ENCODE data around the gene PSMD7. TPM values are rescaled to one million over a fixed set of nuclear protein-coding genes. Genes with fewer than 3 reads are reported as not detected.
A peak's percentile ranks its signal among the peaks of the same experiment; 100 is the strongest.

The PSMD7 gene
- total and polyA plus RNA-seq, 4 experiments from 2014 or later: 67.0 to 142 (median 89.9) TPM

DNA sequence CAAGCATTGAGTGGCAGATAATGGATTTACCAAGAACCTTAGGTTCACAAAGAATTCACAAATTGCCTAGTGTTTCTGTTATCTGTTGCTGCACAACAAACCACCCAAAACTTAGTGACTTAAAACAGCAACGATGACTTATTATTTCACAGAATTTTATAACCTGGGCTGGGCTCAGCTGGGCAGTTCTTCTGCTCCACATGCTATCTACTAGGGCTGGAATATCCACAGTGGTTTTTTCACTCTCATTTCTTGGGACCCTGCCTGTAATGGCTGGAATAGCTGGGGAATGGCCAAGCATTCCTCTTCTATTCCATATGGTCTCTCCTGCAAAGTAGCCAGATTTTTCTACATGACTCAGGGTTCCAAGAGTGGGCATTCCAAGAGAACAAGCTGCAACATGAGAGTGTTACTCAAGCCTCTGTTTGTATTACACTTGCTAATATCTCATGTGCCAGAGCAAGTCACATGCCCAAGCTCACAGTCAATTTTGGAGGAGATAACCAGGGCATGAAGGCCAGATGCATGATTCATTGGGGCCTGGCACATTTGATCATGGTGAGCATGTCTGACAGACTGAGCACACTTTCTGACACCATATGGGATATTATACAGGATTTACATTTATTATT is 4.9 kb upstream of the PSMD7 start:
- Histone ChIP-seq H3K27me3 (ENCODE audit: insufficient read depth, low read length) (no peaks in the 10 kb centered on the region), H3K4me1 (ENCODE audit: insufficient read depth, low read length) (peaks cover 9% of the 10 kb centered on the region), H3K9me3 (ENCODE audit: control insufficient read depth in 1 of 2, low read length in 2 of 2) (no peaks in the 10 kb centered on the region), H3K27ac (ENCODE audit: low read depth, low read length) (no peak overlapping the region), H3K36me3 (ENCODE audit: insufficient read depth, low read length) (no peaks in the 10 kb centered on the region), H3K4me3 (ENCODE audit: low read length in 2 of 2) (no peak overlapping the region)
- H3K27ac Mint-ChIP-seq: peak overlapping the region in 1 of 7 donors; percentile 30
- intact Hi-C loops (cut with micrococcal nuclease): loop anchor here (10.0 kb wide), 1 partner anchor 1627 kb away; no protein-coding TSS in a partner anchor
- peaks cover 5 to 19% (median 12%) of the 10 kb centered on the region in 4 donors for H3K4me1 Mint-ChIP-seq
- ChIA-PET POLR2A (ENCODE audit: partially characterized antibody) (no interaction called here), CTCF (ENCODE audit: partially characterized antibody) (interaction anchor here (1.1 to 1.7 kb wide), 3 partner anchors 11 to 570 kb away, joined by 3 to 5 read pairs (median 3); no protein-coding TSS in a partner anchor)
- H3K4me3 Mint-ChIP-seq: no peak overlapping the region
- H3K9me3 Mint-ChIP-seq: peaks cover 0 to 7% (median 0%) of the 10 kb centered on the region in 8 donors
- DNase-seq: no peak
- peaks cover 4 to 8% of the 10 kb centered on the region in 2 donors for H3K36me3 Mint-ChIP-seq
- no peaks in the 10 kb centered on the region for H3K27me3 Mint-ChIP-seq

DNA sequence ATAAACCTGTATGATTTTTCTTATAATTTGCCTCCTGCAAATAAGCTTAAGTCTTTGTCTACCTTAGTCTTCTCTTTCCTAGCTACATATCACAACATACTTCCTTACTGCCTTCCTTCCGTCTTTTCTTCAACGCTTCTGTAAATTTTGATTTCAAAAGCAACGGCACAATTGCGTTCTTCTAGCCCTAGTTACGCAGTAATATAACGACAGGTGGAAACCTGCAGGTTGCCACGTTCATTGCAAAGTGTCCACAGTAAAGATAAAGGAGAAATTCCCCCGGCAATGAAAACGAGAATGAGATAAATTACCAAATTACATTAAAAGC is 546 bp upstream of the PSMD7 start:
- Mint-ChIP-seq H3K27ac (peak overlapping the region; percentile 89 to 98 (median 96)), H3K4me3 (peak overlapping the region; percentile 86 to 98 (median 92)), H3K36me3 (peaks cover 14 to 35% of the 10 kb centered on the region in 2 donors), H3K4me1 (peaks cover 10 to 48% (median 30%) of the 10 kb centered on the region in 4 donors), H3K9me3 (peaks cover 0 to 7% (median 0%) of the 10 kb centered on the region in 8 donors), H3K27me3 (no peaks in the 10 kb centered on the region)
- POLR2A ChIA-PET (ENCODE audit: partially characterized antibody): interaction anchor here (0.5 to 1.2 kb wide), 2 partner anchors 72 to 355 kb away, joined by 3 to 7 read pairs; no protein-coding TSS in a partner anchor
- intact Hi-C loops (cut with micrococcal nuclease): loop anchor here (1.0 to 10.0 kb wide), 7 partner anchors 311 to 1631 kb away; partner anchors contain the start of genes ADAT1, GLG1, KARS1 and RFWD3
- Histone ChIP-seq H3K36me3 (ENCODE audit: insufficient read depth, low read length) (peaks cover 14% of the 10 kb centered on the region), H3K9me3 (ENCODE audit: control insufficient read depth in 1 of 2, low read length in 2 of 2) (no peaks in the 10 kb centered on the region), H3K4me3 (ENCODE audit: low read length in 2 of 2) (peak overlapping the region; percentile 43 to 88), H3K27me3 (ENCODE audit: insufficient read depth, low read length) (no peaks in the 10 kb centered on the region), H3K27ac (ENCODE audit: low read depth, low read length) (peak overlapping the region; percentile 91), H3K4me1 (ENCODE audit: insufficient read depth, low read length) (peaks cover 34% of the 10 kb centered on the region)
- DNase-seq: no peak
- CTCF ChIA-PET (ENCODE audit: partially characterized antibody): interaction anchor here (3.6 kb wide), 1 partner anchor 13 kb away, joined by 21 read pairs; no protein-coding TSS in a partner anchor

DNA sequence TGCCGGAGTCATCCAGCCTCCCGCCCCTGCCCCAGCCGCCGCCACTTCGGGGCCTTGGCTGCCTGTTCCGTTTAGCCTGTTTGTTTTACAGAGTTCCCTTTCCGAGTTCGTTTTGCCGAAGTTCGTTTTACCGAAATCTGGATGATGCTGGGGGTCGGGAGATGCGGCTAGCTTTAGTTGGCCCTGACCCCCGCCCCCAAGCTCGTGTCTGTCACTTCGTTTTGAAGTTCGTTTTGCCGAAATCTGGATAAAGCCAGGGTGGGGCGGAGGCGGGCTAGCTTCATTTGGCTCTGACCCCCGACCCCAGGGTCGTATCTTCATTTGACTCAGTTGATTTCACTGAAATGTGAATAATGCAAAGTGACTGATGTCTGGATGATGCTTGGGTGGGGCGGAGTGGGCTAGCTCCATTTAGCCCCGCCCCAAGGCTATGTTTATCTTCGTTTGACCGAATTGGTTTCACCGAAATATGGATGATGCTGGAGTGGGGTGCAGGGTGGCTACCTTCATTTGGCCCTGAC is 591 bp downstream of the PSMD7 start:
- intact Hi-C loops (cut with micrococcal nuclease): loop anchor here (2.0 to 10.0 kb wide), 6 partner anchors 310 to 1632 kb away; partner anchors contain the start of genes GLG1, KARS1, RFWD3 and TERF2IP
- H3K36me3 Mint-ChIP-seq: peaks cover 20 to 45% of the 10 kb centered on the region in 2 donors
- peak overlapping the region; percentile 89 to 98 (median 96) for H3K27ac Mint-ChIP-seq
- peak overlapping the region; percentile 86 to 98 (median 92) for H3K4me3 Mint-ChIP-seq
- Histone ChIP-seq H3K27ac (ENCODE audit: low read depth, low read length) (peak overlapping the region; percentile 91), H3K4me3 (ENCODE audit: low read length in 2 of 2) (peak overlapping the region; percentile 43 to 88), H3K27me3 (ENCODE audit: insufficient read depth, low read length) (no peaks in the 10 kb centered on the region), H3K4me1 (ENCODE audit: insufficient read depth, low read length) (peaks cover 34% of the 10 kb centered on the region), H3K36me3 (ENCODE audit: insufficient read depth, low read length) (peaks cover 26% of the 10 kb centered on the region), H3K9me3 (ENCODE audit: control insufficient read depth in 1 of 2, low read length in 2 of 2) (no peaks in the 10 kb centered on the region)
- H3K27me3 Mint-ChIP-seq: no peaks in the 10 kb centered on the region
- peaks cover 10 to 50% (median 31%) of the 10 kb centered on the region in 4 donors for H3K4me1 Mint-ChIP-seq
- ChIA-PET CTCF (ENCODE audit: partially characterized antibody) (interaction anchor here (1.2 to 3.6 kb wide), 3 partner anchors 9 to 33 kb away, joined by 4 to 21 read pairs (median 5); no protein-coding TSS in a partner anchor), POLR2A (ENCODE audit: partially characterized antibody) (interaction anchor here (0.7 to 1.9 kb wide), 7 partner anchors 9 to 370 kb away, joined by 3 to 19 read pairs (median 4); partner anchors contain the start of gene RFWD3)
- DNase-seq: peak in 4 of 5 donors; percentile 12 to 48 (median 14)
- no peaks in the 10 kb centered on the region for H3K9me3 Mint-ChIP-seq

DNA sequence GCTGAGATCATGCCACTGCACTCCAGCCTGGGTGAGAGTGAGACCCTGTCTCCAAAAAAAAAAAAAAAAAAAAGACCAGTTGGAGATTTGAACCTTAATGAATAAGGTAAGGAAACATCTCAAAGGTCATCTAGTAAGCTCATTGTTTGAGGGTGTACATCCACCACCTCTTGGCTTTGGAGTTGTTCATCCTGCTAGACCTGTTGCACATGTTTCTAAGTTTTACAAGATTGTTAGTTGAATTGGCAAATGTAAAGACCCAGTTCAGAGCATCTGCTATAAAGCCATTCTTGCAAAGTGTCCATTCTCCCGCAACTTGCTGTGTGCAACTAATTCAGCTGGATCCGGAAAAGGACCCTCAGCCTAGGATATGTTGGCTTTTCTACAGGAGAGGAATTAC is 1.5 kb downstream of the PSMD7 start:
- H3K27ac Mint-ChIP-seq: peak overlapping the region; percentile 15 to 97 (median 78)
- peak overlapping the region; percentile 55 to 95 (median 92) for H3K4me3 Mint-ChIP-seq
- H3K9me3 ChIP-seq (ENCODE audit: control insufficient read depth in 1 of 2, low read length in 2 of 2): no peaks in the 10 kb centered on the region
- no peaks in the 10 kb centered on the region for H3K9me3 Mint-ChIP-seq
- H3K4me3 ChIP-seq (ENCODE audit: low read length in 2 of 2): peak overlapping the region in 1 of 2 donors; percentile 88
- ChIA-PET POLR2A (ENCODE audit: partially characterized antibody) (interaction anchor here (1.6 to 1.9 kb wide), 3 partner anchors 9 to 369 kb away, joined by 5 to 11 read pairs (median 6); partner anchors contain the start of gene RFWD3), CTCF (ENCODE audit: partially characterized antibody) (interaction anchor here (3.6 kb wide), 1 partner anchor 11 kb away, joined by 21 read pairs; no protein-coding TSS in a partner anchor)
- H3K36me3 ChIP-seq (ENCODE audit: insufficient read depth, low read length): peaks cover 35% of the 10 kb centered on the region
- peaks cover 34% of the 10 kb centered on the region for H3K4me1 ChIP-seq (ENCODE audit: insufficient read depth, low read length)
- peaks cover 22 to 52% of the 10 kb centered on the region in 2 donors for H3K36me3 Mint-ChIP-seq
- peak overlapping the region; percentile 91 for H3K27ac ChIP-seq (ENCODE audit: low read depth, low read length)
- intact Hi-C loops (cut with micrococcal nuclease): loop anchor here (5.0 to 10.0 kb wide), 2 partner anchors 369 to 1633 kb away; partner anchors contain the start of gene RFWD3
- no peaks in the 10 kb centered on the region for H3K27me3 ChIP-seq (ENCODE audit: insufficient read depth, low read length)
- peaks cover 10 to 50% (median 31%) of the 10 kb centered on the region in 4 donors for H3K4me1 Mint-ChIP-seq
- no peak for DNase-seq
- no peaks in the 10 kb centered on the region for H3K27me3 Mint-ChIP-seq

GRCh38 chr16:74302341-74302740 is 5.7 kb downstream of the PSMD7 start:
- Histone ChIP-seq H3K27ac (ENCODE audit: low read depth, low read length) (no peak overlapping the region), H3K4me3 (ENCODE audit: low read length in 2 of 2) (no peak overlapping the region), H3K4me1 (ENCODE audit: insufficient read depth, low read length) (peaks cover 23% of the 10 kb centered on the region), H3K36me3 (ENCODE audit: insufficient read depth, low read length) (peaks cover 74% of the 10 kb centered on the region), H3K27me3 (ENCODE audit: insufficient read depth, low read length) (no peaks in the 10 kb centered on the region), H3K9me3 (ENCODE audit: control insufficient read depth in 1 of 2, low read length in 2 of 2) (no peaks in the 10 kb centered on the region)
- Mint-ChIP-seq H3K27ac (peak overlapping the region in 2 of 7 donors; percentile 22 to 89), H3K4me3 (no peak overlapping the region), H3K4me1 (peaks cover 4 to 29% (median 16%) of the 10 kb centered on the region in 4 donors), H3K9me3 (no peaks in the 10 kb centered on the region), H3K27me3 (no peaks in the 10 kb centered on the region), H3K36me3 (peaks cover 45 to 79% of the 10 kb centered on the region in 2 donors)
- ChIA-PET POLR2A (ENCODE audit: partially characterized antibody) (no interaction called here), CTCF (ENCODE audit: partially characterized antibody) (interaction anchor here (1.0 to 2.0 kb wide), 2 partner anchors 9 to 11 kb away, joined by 3 to 6 read pairs; no protein-coding TSS in a partner anchor)
- intact Hi-C loops (cut with micrococcal nuclease): no loop called here
- DNase-seq: no peak

- CTCF ChIA-PET (ENCODE audit: partially characterized antibody): interaction anchor here (0.6 to 2.1 kb wide), 4 partner anchors 13 to 979 kb away, joined by 3 to 5 read pairs (median 3); no protein-coding TSS in a partner anchor
- no peak for DNase-seq
- Histone ChIP-seq H3K9me3 (ENCODE audit: control insufficient read depth in 1 of 2, low read length in 2 of 2) (no peaks in the 10 kb centered on the region), H3K36me3 (ENCODE audit: insufficient read depth, low read length) (peaks cover 76% of the 10 kb centered on the region), H3K4me1 (ENCODE audit: insufficient read depth, low read length) (peaks cover 4% of the 10 kb centered on the region), H3K27ac (ENCODE audit: low read depth, low read length) (no peak overlapping the region), H3K27me3 (ENCODE audit: insufficient read depth, low read length) (no peaks in the 10 kb centered on the region), H3K4me3 (ENCODE audit: low read length in 2 of 2) (no peak overlapping the region)
- H3K9me3 Mint-ChIP-seq: no peaks in the 10 kb centered on the region
- peaks cover 0 to 14% (median 8%) of the 10 kb centered on the region in 4 donors for H3K4me1 Mint-ChIP-seq
- POLR2A ChIA-PET (ENCODE audit: partially characterized antibody): no interaction called here
- peak overlapping the region in 2 of 7 donors; percentile 30 to 48 for H3K27ac Mint-ChIP-seq
- H3K36me3 Mint-ChIP-seq: peaks cover 45 to 76% of the 10 kb centered on the region in 2 donors
- H3K4me3 Mint-ChIP-seq: no peak overlapping the region
- intact Hi-C loops (cut with micrococcal nuclease): no loop called here
- no peaks in the 10 kb centered on the region for H3K27me3 Mint-ChIP-seq
Observed at GRCh38 chr16:74304164-74304834, 7.7 kb downstream of the PSMD7 start.
